Fibroblast of skin of right biceps (primary cell): ENCODE data around the gene TTC7B.

Experiments used
- DNase-seq: peaks from one replicate; pipeline ENCODE4 v3.0.0-alpha.2; 2013

The TTC7B gene

GRCh38 chr14:90554341-90554740 lies 261.9 kb downstream of the TTC7B start:
- DNase-seq: no peak

DNA sequence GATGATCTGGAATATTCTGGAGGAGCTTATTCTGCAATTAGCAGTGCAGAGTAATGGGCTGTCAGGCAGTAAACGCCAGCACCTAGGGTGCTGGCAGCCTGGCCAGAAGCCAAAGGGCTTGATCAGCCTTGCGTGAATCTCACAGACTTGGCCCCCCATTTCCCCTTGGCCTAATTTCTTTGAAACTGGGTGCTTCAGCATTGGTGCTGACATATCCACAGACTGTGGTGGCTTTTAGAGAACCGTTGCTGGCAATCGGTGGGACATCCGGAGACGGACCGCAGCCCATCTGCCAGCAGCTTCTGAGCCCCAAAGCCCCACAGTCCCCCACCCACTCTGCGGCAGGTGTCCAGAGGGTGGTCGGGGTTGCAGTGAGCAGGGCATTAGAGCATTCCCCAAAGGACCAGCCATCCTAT lies 262.3 kb downstream of the TTC7B start:
- no peak for DNase-seq

GRCh38 chr14:90553298-90553920 lies 262.8 kb downstream of the TTC7B start:
- DNase-seq: no peak

- no peak for DNase-seq
Measured at GRCh38 chr14:90552465-90553297, 263.5 kb downstream of the TTC7B start.

DNA sequence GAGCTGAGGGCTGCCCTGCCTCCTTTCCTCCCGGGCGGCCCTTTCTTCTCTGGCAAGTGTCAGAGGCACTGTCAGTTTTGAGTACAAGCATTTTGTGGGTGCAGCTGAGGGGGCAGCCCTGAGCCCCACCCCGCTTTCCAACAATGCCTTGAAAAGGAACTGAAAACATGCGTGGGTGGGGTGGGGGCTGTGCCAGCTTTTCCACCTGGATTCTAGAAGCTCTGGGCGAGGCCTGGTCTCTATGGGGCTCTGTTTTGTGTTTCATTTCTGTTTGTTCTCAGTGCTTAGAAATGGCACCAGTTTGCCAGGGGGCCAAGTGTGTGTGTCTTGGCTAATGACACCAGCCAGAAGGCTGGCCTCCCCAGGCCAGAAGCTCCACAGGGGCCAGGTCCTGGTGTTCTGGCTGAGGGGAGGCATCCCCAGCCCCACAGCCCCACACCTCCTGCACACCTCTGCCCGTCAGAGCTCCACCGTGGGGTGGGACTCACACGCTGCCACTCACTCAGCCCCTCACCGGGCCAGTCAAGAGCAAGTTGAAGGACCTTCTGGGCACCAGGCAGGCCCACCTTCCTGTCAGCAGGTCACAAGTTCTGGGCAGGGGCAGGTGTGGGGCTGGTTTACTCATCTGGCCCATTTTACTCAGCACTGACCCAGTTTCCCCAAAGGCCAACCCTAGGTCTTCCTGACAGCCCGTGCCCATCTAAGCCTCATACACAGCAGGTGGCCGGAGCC lies 264.3 kb downstream of the TTC7B start:
- DNase-seq: no peak

GRCh38 chr14:90551070-90551704 lies 265.0 kb downstream of the TTC7B start:
- DNase-seq: peak; percentile 41

GRCh38 chr14:90549794-90550641 lies 266.2 kb downstream of the TTC7B start:
- no peak for DNase-seq

- DNase-seq: no peak
Measured at GRCh38 chr14:90548455-90548854, 267.8 kb downstream of the TTC7B start.

- DNase-seq: no peak
Measured at GRCh38 chr14:90547968-90548367, 268.3 kb downstream of the TTC7B start.

DNA sequence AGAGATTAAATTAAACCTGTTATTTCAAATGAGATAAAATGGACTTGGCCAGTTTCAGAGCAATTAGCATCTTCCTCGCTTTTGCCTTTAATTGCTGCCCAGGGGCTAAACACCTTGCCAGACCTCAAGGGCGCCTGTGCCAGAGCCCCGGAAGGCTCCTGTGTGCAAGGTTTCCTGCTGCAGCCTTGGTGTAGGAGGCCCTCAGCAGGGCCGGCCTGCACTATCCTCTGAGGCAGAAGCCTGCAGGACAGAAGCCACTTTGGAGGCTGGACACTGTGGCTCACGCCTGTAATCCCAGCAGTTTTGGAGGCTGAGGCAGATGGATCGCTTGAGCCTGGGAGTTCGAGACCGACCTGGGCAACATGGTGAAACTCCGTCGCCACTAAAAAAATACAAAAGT lies 269.0 kb downstream of the TTC7B start:
- no peak for DNase-seq

DNA sequence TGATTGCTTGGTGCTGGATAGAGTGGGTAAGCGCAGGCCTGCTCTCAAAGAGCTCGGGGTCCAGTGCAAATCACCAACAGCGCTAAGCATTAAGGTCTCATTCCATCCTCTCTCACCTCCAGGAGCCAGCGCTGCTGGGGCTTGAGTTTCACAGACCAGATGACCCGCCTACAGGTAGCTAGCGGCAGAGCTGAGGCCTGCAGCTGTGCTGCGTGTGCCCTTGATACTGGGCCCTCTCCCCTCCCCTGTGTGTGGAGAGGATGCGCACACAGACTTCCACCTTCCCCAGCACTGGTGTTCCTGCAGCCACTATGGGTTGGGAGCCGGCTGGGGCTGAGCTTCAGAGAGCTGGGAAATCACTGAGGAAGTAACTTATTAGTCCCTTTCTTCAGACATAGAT lies 269.5 kb downstream of the TTC7B start:
- DNase-seq: no peak

GRCh38 chr14:90545966-90546751 lies 270.1 kb downstream of the TTC7B start:
- no peak for DNase-seq

DNA sequence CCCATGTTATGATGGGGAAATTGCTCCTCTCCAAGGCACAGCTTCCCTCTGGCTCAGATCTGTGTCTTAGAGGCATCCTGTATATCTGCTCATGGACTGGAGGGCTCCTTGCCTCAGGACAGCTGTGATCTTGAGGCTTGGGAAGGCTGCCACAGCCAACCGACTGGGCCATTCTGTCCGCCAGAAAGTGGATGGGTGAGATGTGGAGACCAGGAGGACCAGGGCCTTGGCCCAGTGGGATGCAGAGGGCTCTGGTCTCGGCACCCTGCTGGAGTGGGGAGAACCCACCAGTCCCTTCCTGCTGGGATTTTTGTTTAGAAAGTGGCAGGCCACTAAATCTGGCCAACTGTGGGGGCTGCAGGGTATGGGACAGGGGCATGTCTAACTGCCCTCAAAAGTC lies 270.8 kb downstream of the TTC7B start:
- DNase-seq: no peak

- no peak for DNase-seq
Measured at GRCh38 chr14:90544971-90545370, 271.3 kb downstream of the TTC7B start.

- DNase-seq: no peak
Measured at GRCh38 chr14:90544566-90544965, 271.7 kb downstream of the TTC7B start.

GRCh38 chr14:90543876-90544275 lies 272.4 kb downstream of the TTC7B start:
- DNase-seq: no peak

GRCh38 chr14:90541076-90541634 lies 275.1 kb downstream of the TTC7B start:
- DNase-seq: no peak

DNA sequence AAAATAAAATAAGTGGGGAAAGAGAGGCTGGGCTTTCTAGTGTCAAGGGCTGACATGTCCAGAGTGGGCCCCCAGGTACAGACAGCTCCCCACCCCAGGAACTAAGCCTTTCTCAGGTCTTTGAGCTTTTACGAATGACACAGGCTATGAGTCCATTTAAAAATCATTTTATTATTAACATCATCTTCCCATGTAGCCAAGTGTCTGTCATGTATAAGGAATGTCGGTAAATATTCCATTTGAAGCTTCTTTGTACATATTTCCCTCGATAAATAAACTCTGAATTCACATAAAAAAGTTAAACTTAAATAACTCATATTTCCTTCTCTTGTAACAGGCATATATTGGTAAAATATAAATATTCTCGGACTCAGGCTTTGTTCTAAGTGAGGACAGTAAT lies 275.8 kb downstream of the TTC7B start:
- no peak for DNase-seq

DNA sequence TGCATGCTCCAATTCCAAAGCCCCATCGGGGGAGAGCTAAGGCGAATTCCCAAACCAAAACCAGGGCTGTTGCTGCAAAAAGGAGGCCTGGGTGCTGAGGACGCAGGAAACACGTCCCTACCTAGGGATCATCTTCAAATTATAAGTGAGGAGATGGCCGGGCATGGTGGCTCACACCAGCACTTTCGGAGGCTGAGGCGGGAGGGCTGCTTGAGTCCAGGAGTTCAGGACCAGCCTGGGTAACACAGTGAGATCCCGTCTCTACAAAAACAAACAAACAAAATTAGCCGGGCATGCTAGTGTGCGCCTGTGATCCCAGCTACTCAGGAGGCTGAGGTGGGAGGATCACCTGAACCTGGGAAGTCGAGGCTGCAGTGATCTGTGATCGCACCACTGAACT lies 276.2 kb downstream of the TTC7B start:
- no peak for DNase-seq

- DNase-seq: no peak
Measured at GRCh38 chr14:90539496-90539775, 276.8 kb downstream of the TTC7B start.

DNA sequence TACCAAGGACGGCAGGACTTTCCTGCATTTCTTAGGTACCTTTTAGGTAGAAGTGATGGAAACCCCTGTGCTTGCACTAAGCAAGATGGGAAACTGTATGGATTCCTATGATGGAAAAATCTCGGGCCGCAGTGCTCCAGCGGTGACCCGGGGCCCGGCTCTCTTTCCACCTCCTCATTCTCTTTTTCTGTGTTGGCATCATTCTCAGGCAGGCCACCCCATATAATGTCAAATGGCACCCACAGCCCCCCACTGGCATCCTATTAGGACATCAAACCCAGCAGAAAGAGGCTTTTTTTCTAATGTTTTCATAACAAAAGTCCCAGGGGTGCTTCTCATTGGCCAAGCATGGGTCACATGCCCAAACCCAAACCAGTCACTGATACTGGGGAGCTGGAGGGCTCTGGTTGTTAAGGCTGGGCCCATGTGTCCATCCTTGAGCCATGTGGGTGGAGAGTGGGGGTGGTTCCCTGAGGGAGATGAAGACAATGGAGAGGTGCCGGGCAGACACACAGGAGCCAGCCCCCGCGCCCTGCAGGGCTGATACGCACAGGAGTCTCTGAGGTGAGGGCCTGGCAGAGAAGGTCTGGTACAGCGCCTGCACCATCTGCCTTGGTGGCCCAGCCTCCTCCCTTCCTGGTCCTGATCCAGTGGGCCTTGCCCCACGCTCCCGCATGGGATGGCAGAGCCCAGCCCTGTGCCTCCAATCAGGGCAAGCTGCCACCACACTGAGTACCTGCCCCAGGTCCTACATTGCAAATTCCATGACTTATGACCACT lies 277.3 kb downstream of the TTC7B start:
- no peak for DNase-seq
